Measurements from ENCODE around the gene CPM.

CPM gene

DNA sequence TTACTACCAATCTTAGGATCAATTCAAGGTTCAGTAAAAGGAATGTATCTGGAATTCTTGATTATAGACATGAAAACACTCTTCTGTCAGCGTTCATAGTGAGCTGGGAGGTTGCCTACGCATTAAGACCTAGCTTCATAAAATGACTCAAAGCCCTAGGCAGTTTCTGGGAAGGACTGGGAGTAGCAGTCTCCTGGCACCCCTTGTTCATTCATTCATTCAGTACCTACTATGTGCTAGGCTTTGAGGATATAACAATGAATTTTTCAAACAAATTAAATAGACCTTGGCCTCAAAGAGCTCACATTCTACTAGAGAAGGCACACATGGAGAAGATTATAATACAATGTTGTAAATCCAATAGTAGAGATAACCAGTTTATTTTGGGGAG is 78.9 kb downstream of the CPM start:
- TF ChIP-seq EZH2 (optimal IDR thresholded peaks at IDR 0.05; ENCODE audit: low read depth, low read length) (no peak), EZH2phosphoT487 (IDR thresholded peaks at IDR 0.05; ENCODE audit: low read length) (no peak), CTCF (IDR thresholded peaks at IDR 0.05; ENCODE audit: low read length) (no peak)

GRCh38 chr12:68853396-68854077 is 79.4 kb downstream of the CPM start:
- Histone ChIP-seq H4K20me1 (ENCODE audit: insufficient read depth, low read length) (no peaks in the 10 kb centered on the region), H3K4me3 (ENCODE audit: low read length) (no peak overlapping the region), H3K79me2 (ENCODE audit: low read length) (no peaks in the 10 kb centered on the region), H2AFZ (ENCODE audit: low read length) (no peak overlapping the region), H3K27me3 (replicated peaks; ENCODE audit: insufficient read depth, low read length) (no peaks in the 10 kb centered on the region), H3K36me3 (replicated peaks; ENCODE audit: insufficient read depth, low read length) (no peaks in the 10 kb centered on the region), H3K27ac (ENCODE audit: low read length) (no peak overlapping the region), H3K9me2 (replicated peaks; ENCODE audit: insufficient read depth, low read length) (no peaks in the 10 kb centered on the region), H3K9me3 (replicated peaks; ENCODE audit: insufficient read depth, low read length) (no peaks in the 10 kb centered on the region), H3K4me2 (ENCODE audit: low read depth, low read length) (no peak overlapping the region), H3F3A (ENCODE audit: insufficient read depth, low read length) (peaks cover 33% of the 10 kb centered on the region), H3K4me1 (ENCODE audit: low read length) (no peaks in the 10 kb centered on the region), H3K9ac (ENCODE audit: low read length) (no peak overlapping the region)
- TF ChIP-seq EZH2 (optimal IDR thresholded peaks at IDR 0.05; ENCODE audit: low read depth, low read length) = no peak
- no peak for TF ChIP-seq CTCF (IDR thresholded peaks at IDR 0.05; ENCODE audit: low read length)
- TF ChIP-seq EZH2phosphoT487 (IDR thresholded peaks at IDR 0.05; ENCODE audit: low read length) = no peak
- no peak for DNase-seq

More for the DNA sequence above, 78.9 kb downstream of the CPM start:
- no peak overlapping the region for H3K4me2 ChIP-seq (ENCODE audit: low read depth, low read length)
- H3K4me1 ChIP-seq (ENCODE audit: low read length) = no peaks in the 10 kb centered on the region
- H3K9me3 ChIP-seq (replicated peaks; ENCODE audit: insufficient read depth, low read length) = no peaks in the 10 kb centered on the region
- no peaks in the 10 kb centered on the region for H3K9me2 ChIP-seq (replicated peaks; ENCODE audit: insufficient read depth, low read length)
- no peak overlapping the region for H2AFZ ChIP-seq (ENCODE audit: low read length)
- no peak overlapping the region for H3K27ac ChIP-seq (ENCODE audit: low read length)
- no peaks in the 10 kb centered on the region for H3K27me3 ChIP-seq (replicated peaks; ENCODE audit: insufficient read depth, low read length)
- H3K9ac ChIP-seq (ENCODE audit: low read length) = no peak overlapping the region
- DNase-seq = no peak
- no peak overlapping the region for H3K4me3 ChIP-seq (ENCODE audit: low read length)
- no peaks in the 10 kb centered on the region for H4K20me1 ChIP-seq (ENCODE audit: insufficient read depth, low read length)
- H3K36me3 ChIP-seq (replicated peaks; ENCODE audit: insufficient read depth, low read length) = no peaks in the 10 kb centered on the region
- peaks cover 32% of the 10 kb centered on the region for H3F3A ChIP-seq (ENCODE audit: insufficient read depth, low read length)
- H3K79me2 ChIP-seq (ENCODE audit: low read length) = no peaks in the 10 kb centered on the region

GRCh38 chr12:68851592-68852306 is 81.2 kb downstream of the CPM start:
- H2AFZ ChIP-seq (ENCODE audit: low read length) = no peak overlapping the region
- no peaks in the 10 kb centered on the region for H3K9me3 ChIP-seq (replicated peaks; ENCODE audit: insufficient read depth, low read length)
- TF ChIP-seq EZH2 (optimal IDR thresholded peaks at IDR 0.05; ENCODE audit: low read depth, low read length) (no peak), CTCF (IDR thresholded peaks at IDR 0.05; ENCODE audit: low read length) (no peak), EZH2phosphoT487 (IDR thresholded peaks at IDR 0.05; ENCODE audit: low read length) (no peak)
- no peaks in the 10 kb centered on the region for H3K9me2 ChIP-seq (replicated peaks; ENCODE audit: insufficient read depth, low read length)
- H3K9ac ChIP-seq (ENCODE audit: low read length) = no peak overlapping the region
- no peaks in the 10 kb centered on the region for H3K79me2 ChIP-seq (ENCODE audit: low read length)
- no peaks in the 10 kb centered on the region for H3K36me3 ChIP-seq (replicated peaks; ENCODE audit: insufficient read depth, low read length)
- H3K27me3 ChIP-seq (replicated peaks; ENCODE audit: insufficient read depth, low read length) = no peaks in the 10 kb centered on the region
- H3F3A ChIP-seq (ENCODE audit: insufficient read depth, low read length) = peaks cover 38% of the 10 kb centered on the region
- no peak for DNase-seq
- no peak overlapping the region for H3K4me3 ChIP-seq (ENCODE audit: low read length)
- H3K27ac ChIP-seq (ENCODE audit: low read length) = no peak overlapping the region
- H3K4me1 ChIP-seq (ENCODE audit: low read length) = no peaks in the 10 kb centered on the region
- no peak overlapping the region for H3K4me2 ChIP-seq (ENCODE audit: low read depth, low read length)
- H4K20me1 ChIP-seq (ENCODE audit: insufficient read depth, low read length) = no peaks in the 10 kb centered on the region; the same call in 1 of the 2 replicates

All from MM.1S (cell line).